Liver (tissue), 9 donors: ENCODE results near the gene ATF2. TPM values are rescaled to one million over a fixed set of nuclear protein-coding genes. Genes with fewer than 3 reads are reported as not detected.

ENCODE experiments used
- DNase-seq: peaks from one replicate; pipeline ENCODE4 v3.0.0-alpha.2; 2017; ENCODE audit warnings: low spot score
- H3K27ac ChIP-seq, 2 donors: one replicate each; pipeline ENCODE4 v1.7.0; 2013; ENCODE audit warnings: inconsistent platforms in 2 of 2, low read length in 2 of 2, control low read depth in 1 of 2, low read depth in 1 of 2, mild to moderate bottlenecking in 1 of 2
- H3K27me3 ChIP-seq, 4 donors: one replicate each; pipeline versions ENCODE4 v1.6.1 to v1.7.0; 2013; ENCODE audit warnings: low read length in 3 of 4, inconsistent platforms in 1 of 4, mild to moderate bottlenecking in 1 of 4, moderate library complexity in 1 of 4; ENCODE audit not compliant: control insufficient read depth in 4 of 4, insufficient read depth in 4 of 4
- H3K36me3 ChIP-seq, 4 donors: one replicate each; pipeline versions ENCODE4 v1.6.1 to v1.7.0; 2013; ENCODE audit warnings: low read length in 3 of 4, mild to moderate bottlenecking in 3 of 4, low read depth in 1 of 4, moderate library complexity in 1 of 4; ENCODE audit not compliant: control insufficient read depth in 4 of 4, insufficient read depth in 3 of 4
- H3K4me1 ChIP-seq, 4 donors: one replicate each; pipeline versions ENCODE4 v1.6.1 to v1.7.0; 2013; ENCODE audit warnings: low read length in 3 of 4, mild to moderate bottlenecking in 3 of 4, moderate library complexity in 1 of 4; ENCODE audit not compliant: control insufficient read depth in 4 of 4, insufficient read depth in 4 of 4
- H3K4me3 ChIP-seq, 3 donors: one replicate each; pipeline versions ENCODE4 v1.6.1 to v1.7.0; 2013; ENCODE audit warnings: low read length in 3 of 3, control low read depth in 1 of 3, low read depth in 1 of 3, mild to moderate bottlenecking in 1 of 3
- H3K9ac ChIP-seq, 2 donors: one replicate each; pipeline ENCODE4 v1.7.0; 2013; ENCODE audit warnings: low read length in 2 of 2, mild to moderate bottlenecking in 2 of 2, moderate library complexity in 2 of 2, control low read depth in 1 of 2, low read depth in 1 of 2
- H3K9me3 ChIP-seq, 4 donors: one replicate each; pipeline versions ENCODE4 v1.6.1 to v1.7.0; 2013; ENCODE audit warnings: low read length in 3 of 4; ENCODE audit not compliant: control insufficient read depth in 4 of 4
- EGR1 ChIP-seq, 2 donors: IDR thresholded peaks; 2 replicates each; pipeline ENCODE4 v1.6.1; 2016 to 2018; ENCODE audit warnings: antibody characterized with exemption in 2 of 2, low read depth in 2 of 2
- FOXA2 ChIP-seq: IDR thresholded peaks from 2 replicates; pipeline ENCODE4 v1.6.1; 2016; ENCODE audit warnings: antibody characterized with exemption
- HNF4A ChIP-seq, 2 donors: conservative IDR thresholded peaks; 2 replicates each; pipeline ENCODE4 v1.6.1; 2016; ENCODE audit warnings: antibody characterized with exemption in 2 of 2, mild to moderate bottlenecking in 2 of 2
- JUND ChIP-seq, 2 donors: IDR thresholded peaks; 2 replicates each; pipeline ENCODE4 v1.6.1; 2016; ENCODE audit warnings: antibody characterized with exemption in 2 of 2
- RAD21 ChIP-seq, 2 donors: IDR thresholded peaks; 2 replicates each; pipeline ENCODE4 v1.6.1; 2016; ENCODE audit warnings: antibody characterized with exemption in 2 of 2, mild to moderate bottlenecking in 2 of 2
- RXRA ChIP-seq, 2 donors: IDR thresholded peaks; 2 replicates each; pipeline ENCODE4 v1.6.1; 2017 to 2018; ENCODE audit warnings: antibody characterized with exemption in 2 of 2, mild to moderate bottlenecking in 1 of 2
- SP1 ChIP-seq: IDR thresholded peaks from 2 replicates; pipeline ENCODE4 v1.6.1; 2018; ENCODE audit warnings: antibody characterized with exemption, mild to moderate bottlenecking
- TAF1 ChIP-seq: conservative IDR thresholded peaks from 2 replicates; pipeline ENCODE4 v1.6.1; 2016; ENCODE audit warnings: antibody characterized with exemption, mild to moderate bottlenecking
- YY1 ChIP-seq: IDR thresholded peaks from 2 replicates; pipeline ENCODE4 v1.6.1; 2016; ENCODE audit warnings: antibody characterized with exemption, mild to moderate bottlenecking
- WGBS: extraction: QIAGEN DNeasy Blood & Tissue Kit; methylation state at CpG from one replicate; pipeline ENCODE4 v1.1.7; 2013; 5-methylcytosine and 5-hydroxymethylcytosine counted together
- polyA plus RNA-seq, 2 donors: library from polyadenylated mRNA; stranded (reverse) in 1 of 2; unstranded in 1 of 2; fragments of 200-250 nt in 1 of 2; fragments of >200 nt in 1 of 2; fragmentation: Nextera tagmentation in 1 of 2; extraction: Ambion mirVana in 1 of 2; gene quantifications; one replicate each; pipeline versions ENCODE4 v1.2.1 to v1.2.3, GENCODE V29; 2013 to 2015
- total RNA-seq, 2 donors: library from RNA; depleted of rRNA; stranded (reverse); fragments of >200 nt; gene quantifications; one replicate each; pipeline ENCODE4 v1.2.3, GENCODE V29; 2014
- TF ChIP-seq, protein P1 (sequence below): IDR thresholded peaks from 2 replicates; pipeline ENCODE4 v1.6.1; 2016; ENCODE audit warnings: antibody characterized with exemption
- TF ChIP-seq, protein P2 (sequence below): IDR thresholded peaks from 2 replicates; pipeline ENCODE4 v1.6.1; 2016; ENCODE audit warnings: antibody characterized with exemption
- TF ChIP-seq, protein P3 (sequence below): IDR thresholded peaks from 2 replicates; pipeline ENCODE4 v1.6.1; 2016; ENCODE audit warnings: antibody characterized with exemption, mild to moderate bottlenecking
- TF ChIP-seq, protein P4 (sequence below): fragments of 150-350 bp; IDR thresholded peaks from 2 replicates; pipeline ENCODE4 v1.5.1; 2017; ENCODE audit warnings: improper control_type of control experiment, low read depth, low read length; ENCODE audit not compliant: missing input control
- donor health status: healthy.
- donor health status: healthy.
- donor health status: healthy.
- donor health status: healthy.
- donor health status: healthy.

ATF2 gene
- total and polyA plus RNA-seq, 4 donors: 10.4 to 34.0 (median 17.2) TPM

DNA sequence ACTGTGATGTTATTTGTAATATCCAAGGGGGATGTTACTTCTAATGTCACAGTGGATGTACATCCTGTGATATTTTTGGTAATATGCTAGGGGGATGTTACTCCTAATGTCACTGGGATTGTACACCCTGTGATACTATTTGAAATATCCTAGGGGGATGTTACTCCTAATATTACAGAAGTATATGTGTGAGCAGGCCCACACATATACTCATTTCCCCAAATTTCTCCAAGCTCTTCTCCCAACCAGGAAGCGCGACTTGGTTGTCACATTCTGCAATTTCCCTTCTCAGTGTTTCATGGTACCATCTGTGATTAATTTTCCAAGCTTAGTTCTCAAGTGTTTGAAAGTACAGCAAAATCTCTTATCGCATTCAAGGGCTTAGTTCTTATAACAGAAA is 133.3 kb downstream of the ATF2 start:
- no peak for DNase-seq
- no peak overlapping the region for H3K9ac ChIP-seq
- no peak for TF ChIP-seq RAD21 (IDR thresholded peaks at IDR 0.05)
- no peak for TF ChIP-seq YY1
- TF ChIP-seq TAF1: no peak
- TF ChIP-seq, protein P1, sequence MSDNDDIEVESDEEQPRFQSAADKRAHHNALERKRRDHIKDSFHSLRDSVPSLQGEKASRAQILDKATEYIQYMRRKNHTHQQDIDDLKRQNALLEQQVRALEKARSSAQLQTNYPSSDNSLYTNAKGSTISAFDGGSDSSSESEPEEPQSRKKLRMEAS: no peak
- TF ChIP-seq HNF4A (conservative IDR thresholded peaks at IDR 0.05): no peak
- TF ChIP-seq, protein P2, sequence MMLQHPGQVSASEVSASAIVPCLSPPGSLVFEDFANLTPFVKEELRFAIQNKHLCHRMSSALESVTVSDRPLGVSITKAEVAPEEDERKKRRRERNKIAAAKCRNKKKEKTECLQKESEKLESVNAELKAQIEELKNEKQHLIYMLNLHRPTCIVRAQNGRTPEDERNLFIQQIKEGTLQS: no peak
- H3K27me3 ChIP-seq: no peaks in the 10 kb centered on the region
- H3K27ac ChIP-seq: no peak overlapping the region
- WGBS: 93% methylated on average over 3 of the region's 3 CpGs
- H3K36me3 ChIP-seq: no peaks in the 10 kb centered on the region
- H3K9me3 ChIP-seq: no peaks in the 10 kb centered on the region
- no peak overlapping the region for H3K4me3 ChIP-seq
- H3K4me1 ChIP-seq: peaks cover 0 to 7% (median 3%) of the 10 kb centered on the region in 4 donors

DNA sequence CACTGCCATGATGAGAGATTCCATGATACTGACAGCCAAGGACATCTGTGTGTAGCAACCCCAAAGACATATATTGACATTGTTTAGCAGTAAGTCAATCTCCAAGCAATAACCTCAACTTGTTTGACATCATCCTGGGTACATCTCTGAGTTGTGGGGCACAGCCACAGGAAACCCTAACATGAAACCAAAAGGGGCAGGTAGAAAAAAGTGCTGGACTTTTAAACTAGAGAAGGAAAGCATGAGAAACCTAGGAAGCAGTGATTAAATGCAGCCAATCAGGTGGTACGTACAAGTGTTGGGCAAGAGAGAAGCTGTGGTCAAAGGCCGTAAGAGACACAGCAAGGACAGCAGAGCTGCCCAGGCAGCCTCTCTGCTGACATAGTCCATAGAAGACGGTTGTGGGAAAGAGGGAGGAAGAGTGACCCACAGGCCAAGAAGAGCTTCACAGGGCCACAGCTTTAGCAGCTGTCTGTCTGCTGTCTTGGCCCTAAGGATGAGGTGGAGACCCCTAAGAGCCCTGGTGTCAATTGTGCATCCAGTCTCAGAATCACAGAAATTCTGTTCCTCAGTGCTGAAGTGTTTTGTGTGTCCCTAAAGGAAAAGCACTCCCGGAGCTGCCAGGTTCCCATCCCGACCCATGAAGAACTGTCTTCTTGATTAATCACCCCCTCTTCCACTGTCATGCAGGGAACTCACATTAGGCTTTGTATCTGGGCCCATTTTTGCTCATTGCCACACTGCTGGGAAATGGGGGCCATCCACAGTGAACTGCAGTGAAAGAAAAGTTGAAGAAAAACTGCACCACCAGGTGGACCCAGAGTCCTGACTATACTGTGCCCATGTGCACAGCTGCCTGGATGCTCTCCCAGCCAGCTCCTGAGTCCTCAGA is 137.4 kb downstream of the ATF2 start:
- Histone ChIP-seq H3K27ac (no peak overlapping the region), H3K9ac (no peak overlapping the region), H3K36me3 (no peaks in the 10 kb centered on the region), H3K4me3 (no peak overlapping the region), H3K4me1 (peaks cover 0 to 7% (median 5%) of the 10 kb centered on the region in 4 donors), H3K9me3 (no peaks in the 10 kb centered on the region), H3K27me3 (no peaks in the 10 kb centered on the region)
- 53% methylated on average over 5 of the region's 5 CpGs for WGBS
- TF ChIP-seq, protein P2: no peak
- TF ChIP-seq HNF4A (conservative IDR thresholded peaks at IDR 0.05): peak; percentile 75 to 76
- TF ChIP-seq, protein P3, sequence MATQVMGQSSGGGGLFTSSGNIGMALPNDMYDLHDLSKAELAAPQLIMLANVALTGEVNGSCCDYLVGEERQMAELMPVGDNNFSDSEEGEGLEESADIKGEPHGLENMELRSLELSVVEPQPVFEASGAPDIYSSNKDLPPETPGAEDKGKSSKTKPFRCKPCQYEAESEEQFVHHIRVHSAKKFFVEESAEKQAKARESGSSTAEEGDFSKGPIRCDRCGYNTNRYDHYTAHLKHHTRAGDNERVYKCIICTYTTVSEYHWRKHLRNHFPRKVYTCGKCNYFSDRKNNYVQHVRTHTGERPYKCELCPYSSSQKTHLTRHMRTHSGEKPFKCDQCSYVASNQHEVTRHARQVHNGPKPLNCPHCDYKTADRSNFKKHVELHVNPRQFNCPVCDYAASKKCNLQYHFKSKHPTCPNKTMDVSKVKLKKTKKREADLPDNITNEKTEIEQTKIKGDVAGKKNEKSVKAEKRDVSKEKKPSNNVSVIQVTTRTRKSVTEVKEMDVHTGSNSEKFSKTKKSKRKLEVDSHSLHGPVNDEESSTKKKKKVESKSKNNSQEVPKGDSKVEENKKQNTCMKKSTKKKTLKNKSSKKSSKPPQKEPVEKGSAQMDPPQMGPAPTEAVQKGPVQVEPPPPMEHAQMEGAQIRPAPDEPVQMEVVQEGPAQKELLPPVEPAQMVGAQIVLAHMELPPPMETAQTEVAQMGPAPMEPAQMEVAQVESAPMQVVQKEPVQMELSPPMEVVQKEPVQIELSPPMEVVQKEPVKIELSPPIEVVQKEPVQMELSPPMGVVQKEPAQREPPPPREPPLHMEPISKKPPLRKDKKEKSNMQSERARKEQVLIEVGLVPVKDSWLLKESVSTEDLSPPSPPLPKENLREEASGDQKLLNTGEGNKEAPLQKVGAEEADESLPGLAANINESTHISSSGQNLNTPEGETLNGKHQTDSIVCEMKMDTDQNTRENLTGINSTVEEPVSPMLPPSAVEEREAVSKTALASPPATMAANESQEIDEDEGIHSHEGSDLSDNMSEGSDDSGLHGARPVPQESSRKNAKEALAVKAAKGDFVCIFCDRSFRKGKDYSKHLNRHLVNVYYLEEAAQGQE: peak; percentile 67
- TF ChIP-seq, protein P4, sequence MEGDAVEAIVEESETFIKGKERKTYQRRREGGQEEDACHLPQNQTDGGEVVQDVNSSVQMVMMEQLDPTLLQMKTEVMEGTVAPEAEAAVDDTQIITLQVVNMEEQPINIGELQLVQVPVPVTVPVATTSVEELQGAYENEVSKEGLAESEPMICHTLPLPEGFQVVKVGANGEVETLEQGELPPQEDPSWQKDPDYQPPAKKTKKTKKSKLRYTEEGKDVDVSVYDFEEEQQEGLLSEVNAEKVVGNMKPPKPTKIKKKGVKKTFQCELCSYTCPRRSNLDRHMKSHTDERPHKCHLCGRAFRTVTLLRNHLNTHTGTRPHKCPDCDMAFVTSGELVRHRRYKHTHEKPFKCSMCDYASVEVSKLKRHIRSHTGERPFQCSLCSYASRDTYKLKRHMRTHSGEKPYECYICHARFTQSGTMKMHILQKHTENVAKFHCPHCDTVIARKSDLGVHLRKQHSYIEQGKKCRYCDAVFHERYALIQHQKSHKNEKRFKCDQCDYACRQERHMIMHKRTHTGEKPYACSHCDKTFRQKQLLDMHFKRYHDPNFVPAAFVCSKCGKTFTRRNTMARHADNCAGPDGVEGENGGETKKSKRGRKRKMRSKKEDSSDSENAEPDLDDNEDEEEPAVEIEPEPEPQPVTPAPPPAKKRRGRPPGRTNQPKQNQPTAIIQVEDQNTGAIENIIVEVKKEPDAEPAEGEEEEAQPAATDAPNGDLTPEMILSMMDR: peak; percentile 23
- TF ChIP-seq SP1: peak; percentile 65
- peak; percentile 12 for TF ChIP-seq FOXA2
- TF ChIP-seq RAD21 (IDR thresholded peaks at IDR 0.05): peak; percentile 54 to 65
- no peak for TF ChIP-seq EGR1 (IDR thresholded peaks at IDR 0.05; ENCODE audit: low read depth in 2 of 2)
- peak in 1 of 2 donors; percentile 36 for TF ChIP-seq RXRA (IDR thresholded peaks at IDR 0.05)
- peak in 1 of 2 donors; percentile 40 for TF ChIP-seq JUND (IDR thresholded peaks at IDR 0.05)
- DNase-seq: no peak
